Fibroblast of mammary gland (primary cell): ENCODE data around the gene PTPRM.

Source experiments
- DNase-seq: peaks from one replicate; pipeline ENCODE4 v3.0.0-alpha.2; 2010; ENCODE audit warnings: low read depth
- H3K4me3 ChIP-seq: 2 replicates; pipeline ENCODE4 v1.5.1; 2011; ENCODE audit warnings: low read depth, mild to moderate bottlenecking, low read length, moderate library complexity; ENCODE audit not compliant: control insufficient read depth
- CTCF ChIP-seq: conservative IDR thresholded peaks from 2 replicates; pipeline ENCODE4 v1.5.1; 2011; ENCODE audit warnings: low read depth, low read length, inconsistent platforms; ENCODE audit not compliant: control insufficient read depth, insufficient read depth

PTPRM gene

GRCh38 chr18:7950380-7951136 is 383.4 kb downstream of the PTPRM start:
- H3K4me3 ChIP-seq: no peak overlapping the region
- DNase-seq: peak; percentile 83
- no peak for TF ChIP-seq CTCF

DNA sequence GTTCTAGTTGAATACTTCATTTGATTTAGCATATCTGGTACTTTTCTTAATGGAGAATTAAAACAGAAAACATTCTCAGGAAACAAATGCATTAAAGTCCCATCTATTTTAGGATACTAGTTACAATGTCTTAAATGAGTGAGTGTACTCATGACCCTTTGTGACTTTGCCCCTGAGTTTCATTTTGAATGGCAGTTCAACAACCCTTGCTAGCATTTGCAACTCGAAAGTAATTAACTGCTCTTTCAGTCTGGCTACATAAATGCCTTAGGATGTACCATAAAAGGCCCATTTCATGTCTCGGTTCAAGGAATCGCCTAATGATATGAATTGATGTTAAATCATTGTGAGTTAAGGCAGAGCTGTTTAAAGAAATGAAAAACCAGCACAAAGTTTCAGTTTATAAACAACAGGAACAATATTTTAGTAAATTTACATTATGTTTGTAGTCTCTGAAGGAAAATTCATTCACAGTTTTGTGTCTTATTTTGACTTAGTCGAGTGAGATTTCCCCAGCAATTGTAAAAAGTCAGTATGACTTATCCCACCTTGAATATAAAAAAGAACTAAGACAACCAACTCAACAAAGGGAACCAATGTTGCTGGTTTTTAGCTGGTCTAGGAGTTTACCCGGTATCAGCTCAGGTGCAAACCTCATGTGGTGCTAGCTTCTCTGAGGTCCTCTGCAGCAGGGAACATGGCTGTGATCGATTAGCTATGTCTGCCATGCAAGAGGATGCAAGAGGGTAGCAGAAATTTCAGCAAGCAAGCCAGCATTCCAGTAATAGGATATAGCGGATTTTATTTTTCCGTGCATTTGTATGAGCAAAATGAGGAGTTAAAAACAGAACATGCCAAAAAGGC is 386.2 kb downstream of the PTPRM start:
- TF ChIP-seq CTCF: no peak
- no peak for DNase-seq
- H3K4me3 ChIP-seq: no peak overlapping the region

DNA sequence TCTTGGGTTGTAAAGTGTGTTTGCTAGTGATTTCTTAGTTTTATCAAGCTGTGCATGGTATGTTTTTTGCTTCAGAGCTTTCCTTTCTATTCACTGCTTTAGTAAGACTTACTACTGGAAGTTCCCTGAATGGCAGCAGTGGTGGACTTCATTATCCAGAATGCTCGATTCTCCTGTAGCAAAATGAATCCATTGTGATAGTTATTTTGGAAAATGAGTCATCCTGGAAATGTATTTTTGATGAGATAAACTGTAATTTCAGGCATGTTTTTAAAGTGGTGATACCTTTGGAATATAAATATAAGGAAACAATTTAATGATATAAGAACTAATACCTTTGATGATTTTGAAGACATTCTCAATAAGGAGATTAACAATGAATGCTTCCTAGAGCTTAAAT is 387.1 kb downstream of the PTPRM start:
- DNase-seq: peak; percentile 31
- no peak overlapping the region for H3K4me3 ChIP-seq
- TF ChIP-seq CTCF: no peak

DNA sequence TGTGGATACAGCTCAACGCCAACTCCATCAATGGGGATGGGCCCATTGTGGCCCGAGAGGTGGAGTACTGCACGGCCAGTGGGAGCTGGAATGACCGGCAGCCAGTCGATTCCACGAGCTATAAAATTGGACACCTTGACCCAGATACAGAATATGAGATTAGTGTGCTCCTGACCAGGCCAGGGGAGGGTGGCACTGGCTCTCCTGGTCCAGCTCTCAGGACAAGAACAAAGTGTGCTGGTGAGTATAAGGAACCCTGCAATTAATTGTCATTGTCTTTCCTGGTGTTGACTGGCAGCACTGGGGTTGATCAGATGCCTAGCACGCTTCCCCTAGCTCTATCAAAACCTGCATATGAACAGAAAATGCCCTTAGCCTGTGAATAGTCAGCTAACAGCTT is 388.1 kb downstream of the PTPRM start:
- TF ChIP-seq CTCF: no peak
- H3K4me3 ChIP-seq: no peak overlapping the region

DNA sequence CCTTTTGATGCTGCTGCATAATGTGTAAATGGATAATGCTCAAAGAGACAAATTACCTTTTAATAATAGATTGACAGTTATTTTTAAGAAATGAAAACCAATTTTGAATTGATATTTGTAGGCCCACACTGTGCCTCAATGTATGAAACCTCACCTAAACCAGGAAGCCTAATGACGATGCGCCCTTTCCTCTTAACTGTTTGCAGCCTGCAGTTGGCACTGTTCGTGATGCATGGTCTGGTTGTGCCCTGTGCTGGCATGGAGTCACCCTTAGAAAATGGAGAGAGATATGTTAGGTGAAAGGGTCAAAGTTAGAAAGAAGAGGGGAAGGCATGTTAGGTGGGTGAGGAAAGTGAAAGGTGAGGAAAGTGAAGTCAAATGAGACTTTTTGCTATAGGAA is 390.2 kb downstream of the PTPRM start:
- no peak for TF ChIP-seq CTCF
- no peak for DNase-seq
- H3K4me3 ChIP-seq: no peak overlapping the region

More for the DNA sequence above, 388.1 kb downstream of the PTPRM start:
- DNase-seq: no peak

- no peak for DNase-seq
- no peak overlapping the region for H3K4me3 ChIP-seq
- TF ChIP-seq CTCF: no peak
These were observed 391.2 kb downstream of the PTPRM start for GRCh38 chr18:7958081-7958896.
